Breast epithelium (tissue), 3 donors: Measurements from ENCODE around the gene TNP1.

Experiments used
- POLR2A ChIP-seq: fragments of 450-650 bp; IDR thresholded peaks from one replicate; pipeline ENCODE4 v1.6.1; 2016; ENCODE audit warnings: antibody characterized with exemption, mild to moderate bottlenecking, moderate library complexity
- POLR2AphosphoS5 ChIP-seq, 3 donors: sonication (generic); formaldehyde crosslinking; IDR thresholded peaks; one replicate each; pipeline ENCODE4 v1.6.1; 2017; ENCODE audit warnings: antibody characterized with exemption in 3 of 3
- TF ChIP-seq, protein P1 (sequence below), 3 donors: fragments of 450-650 bp; IDR thresholded peaks; one replicate each; pipeline ENCODE4 v1.5.1; 2016 to 2017; ENCODE audit warnings: antibody characterized with exemption in 3 of 3, mild to moderate bottlenecking in 3 of 3, moderate library complexity in 3 of 3

DNA sequence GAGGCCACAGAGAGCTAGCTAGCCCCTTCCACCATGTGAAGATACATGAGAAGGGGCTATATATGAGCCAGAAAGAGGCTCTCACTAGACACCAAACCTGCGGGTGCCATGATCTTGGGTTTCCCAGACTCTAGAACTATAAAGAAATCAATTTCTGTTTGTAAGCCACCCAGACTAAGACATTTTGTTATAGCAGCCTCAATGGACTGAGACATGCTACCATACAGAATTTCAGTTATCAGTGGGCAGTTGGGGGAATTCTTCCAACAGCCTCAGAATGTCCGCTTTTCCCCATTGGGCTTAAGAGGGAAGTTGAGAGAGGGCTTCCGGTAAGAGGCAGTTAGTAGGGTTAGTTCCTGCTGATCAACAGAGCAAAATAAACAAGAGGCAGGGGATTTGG is 39.2 kb downstream of the TNP1 start:
- TF ChIP-seq, protein P1, sequence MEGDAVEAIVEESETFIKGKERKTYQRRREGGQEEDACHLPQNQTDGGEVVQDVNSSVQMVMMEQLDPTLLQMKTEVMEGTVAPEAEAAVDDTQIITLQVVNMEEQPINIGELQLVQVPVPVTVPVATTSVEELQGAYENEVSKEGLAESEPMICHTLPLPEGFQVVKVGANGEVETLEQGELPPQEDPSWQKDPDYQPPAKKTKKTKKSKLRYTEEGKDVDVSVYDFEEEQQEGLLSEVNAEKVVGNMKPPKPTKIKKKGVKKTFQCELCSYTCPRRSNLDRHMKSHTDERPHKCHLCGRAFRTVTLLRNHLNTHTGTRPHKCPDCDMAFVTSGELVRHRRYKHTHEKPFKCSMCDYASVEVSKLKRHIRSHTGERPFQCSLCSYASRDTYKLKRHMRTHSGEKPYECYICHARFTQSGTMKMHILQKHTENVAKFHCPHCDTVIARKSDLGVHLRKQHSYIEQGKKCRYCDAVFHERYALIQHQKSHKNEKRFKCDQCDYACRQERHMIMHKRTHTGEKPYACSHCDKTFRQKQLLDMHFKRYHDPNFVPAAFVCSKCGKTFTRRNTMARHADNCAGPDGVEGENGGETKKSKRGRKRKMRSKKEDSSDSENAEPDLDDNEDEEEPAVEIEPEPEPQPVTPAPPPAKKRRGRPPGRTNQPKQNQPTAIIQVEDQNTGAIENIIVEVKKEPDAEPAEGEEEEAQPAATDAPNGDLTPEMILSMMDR (IDR thresholded peaks at IDR 0.05) = no peak
- TF ChIP-seq POLR2A = no peak
- no peak for TF ChIP-seq POLR2AphosphoS5 (IDR thresholded peaks at IDR 0.05)
